Neural progenitor cell (in vitro differentiated cells): ENCODE data around the gene MS4A6A.
"Not testable (repeated sequence)": the region's sequence is repeated elsewhere in the genome, so short reads cannot be mapped to it uniquely, and the experiment has no call there.

ENCODE experiments used
- CTCF ChIP-seq: fragments of 200-600 bp; sonication (generic); IDR thresholded peaks from 2 replicates; pipeline ENCODE4 v1.5.1; 2017; ENCODE audit warnings: antibody characterized with exemption, mild to moderate bottlenecking
- EZH2 ChIP-seq: fragments of 200-600 bp; sonication (generic); IDR thresholded peaks from 2 replicates; pipeline ENCODE4 v1.6.1; 2017; ENCODE audit warnings: antibody characterized with exemption, mild to moderate bottlenecking, moderate library complexity
- EZH2phosphoT487 ChIP-seq: fragments of 200-600 bp; sonication (generic); IDR thresholded peaks from 2 replicates; pipeline ENCODE4 v1.6.1; 2017; ENCODE audit warnings: antibody characterized with exemption

- TF ChIP-seq CTCF, EZH2, EZH2phosphoT487: not testable (repeated sequence)
Measured at GRCh38 chr11:60186128-60186527, 3.2 kb upstream of the MS4A6A start.
